ENCODE measurements around the gene CD200R1.

Gene CD200R1

GRCh38 chr3:112974894-112975293 is at the start of gene CD200R1:
TSS of gene CD200R1 (minus strand) at chr3:112975103. CDS start at chr3:112974857, 246 bp downstream.
- no peak for DNase-seq (ENCODE audit: low read depth)

- DNase-seq (ENCODE audit: low read depth) = no peak
These were observed 46.6 kb upstream of the CD200R1 start for GRCh38 chr3:113021471-113021870.

GRCh38 chr3:113019182-113020137 is 44.6 kb upstream of the CD200R1 start:
- peak; percentile 78 for DNase-seq (ENCODE audit: low read depth)

- no peak for DNase-seq (ENCODE audit: low read depth)
These were observed 43.8 kb upstream of the CD200R1 start for GRCh38 chr3:113018536-113019181.

GRCh38 chr3:113013593-113013992 is 38.7 kb upstream of the CD200R1 start:
- no peak for DNase-seq (ENCODE audit: low read depth)

- DNase-seq (ENCODE audit: low read depth) = no peak
These were observed 33.2 kb upstream of the CD200R1 start for GRCh38 chr3:113008117-113008516.

- no peak for DNase-seq (ENCODE audit: low read depth)
These were observed 31.6 kb upstream of the CD200R1 start for GRCh38 chr3:113006359-113007056.

- no peak for DNase-seq (ENCODE audit: low read depth)
These were observed 30.7 kb upstream of the CD200R1 start for GRCh38 chr3:113005611-113006010.

GRCh38 chr3:113002679-113003078 is 27.8 kb upstream of the CD200R1 start:
- peak; percentile 19 for DNase-seq (ENCODE audit: low read depth)

- DNase-seq (ENCODE audit: low read depth) = no peak
These were observed 27.1 kb upstream of the CD200R1 start for GRCh38 chr3:113002037-113002436.

- DNase-seq (ENCODE audit: low read depth) = no peak
These were observed 25.8 kb upstream of the CD200R1 start for GRCh38 chr3:113000691-113001090.

- DNase-seq (ENCODE audit: low read depth) = no peak
These were observed 20.9 kb upstream of the CD200R1 start for GRCh38 chr3:112995800-112996199.

- DNase-seq (ENCODE audit: low read depth) = peak; percentile 71
These were observed 16.0 kb upstream of the CD200R1 start, which contains the start of gene GTPBP8 for GRCh38 chr3:112990672-112991602. TSS of gene GTPBP8 (plus strand) at chr3:112990984. CDS start at chr3:112991000, 16 bp downstream.

- no peak for DNase-seq (ENCODE audit: low read depth)
These were observed 12.9 kb upstream of the CD200R1 start for GRCh38 chr3:112987710-112988334.

GRCh38 chr3:112984485-112984884 is 9.6 kb upstream of the CD200R1 start:
- peak; percentile 25 for DNase-seq (ENCODE audit: low read depth)

GRCh38 chr3:112982710-112983109 is 7.8 kb upstream of the CD200R1 start:
- no peak for DNase-seq (ENCODE audit: low read depth)

GRCh38 chr3:112980080-112980479 is 5.2 kb upstream of the CD200R1 start:
- DNase-seq (ENCODE audit: low read depth) = no peak

GRCh38 chr3:112979244-112979832 is 4.4 kb upstream of the CD200R1 start:
- DNase-seq (ENCODE audit: low read depth) = no peak

GRCh38 chr3:112976953-112977352 is 2.0 kb upstream of the CD200R1 start:
- DNase-seq (ENCODE audit: low read depth) = no peak

- no peak for DNase-seq (ENCODE audit: low read depth)
These were observed 1.1 kb upstream of the CD200R1 start for GRCh38 chr3:112976001-112976400.

- DNase-seq (ENCODE audit: low read depth) = no peak
These were observed 755 bp downstream of the CD200R1 start for GRCh38 chr3:112974178-112974517.
